ENCODE data around the gene TOM1L2. TPM values are rescaled to one million over a fixed set of nuclear protein-coding genes. Genes with fewer than 3 reads are reported as not detected.

TOM1L2 gene
- 13.2 and 13.3 TPM in 2 replicates for total RNA-seq

GRCh38 chr17:17972126-17972951 is at the start of gene TOM1L2, which contains the start of gene DRC3:
Gene TOM1L2 (minus strand): TSS chr17:17972400. CDS start chr17:17972313, 87 bp downstream.
Gene DRC3 (plus strand): TSS chr17:17972862. CDS start chr17:17977599, 4,737 bp downstream.

GRCh38 chr17:17836818-17837379 is 135.3 kb downstream of the TOM1L2 start, which contains the start of gene SREBF1:
Gene SREBF1 (minus strand): TSS chr17:17836986. CDS start chr17:17836817, 169 bp downstream.

Other genes with a start within 250 kb of the TOM1L2 start
- 25.6 and 41.5 TPM in 2 replicates for gene SREBF1, start 135.4 kb downstream of the TOM1L2 start, total RNA-seq
- 2.3 and 4.0 TPM in 2 replicates for gene DRC3, start 462 bp upstream of the TOM1L2 start, total RNA-seq
- gene ATPAF2, start 66.8 kb upstream of the TOM1L2 start, total RNA-seq: 17.2 and 18.5 TPM in 2 replicates
- 7.3 and 7.4 TPM in 2 replicates for gene GID4, start 67.0 kb upstream of the TOM1L2 start, total RNA-seq
- gene DRG2, start 115.5 kb upstream of the TOM1L2 start, total RNA-seq: 25.1 and 29.0 TPM in 2 replicates
- gene MYO15A, start 136.4 kb upstream of the TOM1L2 start, total RNA-seq: 0.17 and 0.33 TPM in 2 replicates
- gene ALKBH5, start 211.4 kb upstream of the TOM1L2 start, total RNA-seq: 64.3 and 69.7 TPM in 2 replicates